Measurements from ENCODE around the gene FHOD3.

Gene FHOD3

GRCh38 chr18:36446059-36446458, 148.5 kb downstream of the FHOD3 start:
- Histone ChIP-seq H3K27ac (ENCODE audit: low read depth, low read length) (no peak overlapping the region), H3K36me3 (ENCODE audit: insufficient read depth, low read length) (no peaks in the 10 kb centered on the region), H3K4me1 (ENCODE audit: control insufficient read depth, insufficient read depth, low read length, unreplicated experiment) (peaks cover 28% of the 10 kb centered on the region), H3K27me3 (ENCODE audit: insufficient read depth, low read length) (no peaks in the 10 kb centered on the region), H2AFZ (ENCODE audit: low read length, unreplicated experiment) (no peak overlapping the region), H3K79me2 (ENCODE audit: control insufficient read depth, insufficient read depth, low read length, unreplicated experiment) (no peaks in the 10 kb centered on the region), H3K4me3 (ENCODE audit: low read depth, low read length) (no peak overlapping the region)

- Histone ChIP-seq H3K36me3 (ENCODE audit: insufficient read depth, low read length) (no peaks in the 10 kb centered on the region), H2AFZ (ENCODE audit: low read length, unreplicated experiment) (no peak overlapping the region), H3K27ac (ENCODE audit: low read depth, low read length) (no peak overlapping the region), H3K4me1 (ENCODE audit: control insufficient read depth, insufficient read depth, low read length, unreplicated experiment) (peaks cover 13% of the 10 kb centered on the region), H3K79me2 (ENCODE audit: control insufficient read depth, insufficient read depth, low read length, unreplicated experiment) (no peaks in the 10 kb centered on the region), H3K27me3 (ENCODE audit: insufficient read depth, low read length) (no peaks in the 10 kb centered on the region), H3K4me3 (ENCODE audit: low read depth, low read length) (no peak overlapping the region)
Measured at GRCh38 chr18:36448384-36449290, 151.1 kb downstream of the FHOD3 start.

- Histone ChIP-seq H3K4me3 (ENCODE audit: low read depth, low read length) (no peak overlapping the region), H3K79me2 (ENCODE audit: control insufficient read depth, insufficient read depth, low read length, unreplicated experiment) (no peaks in the 10 kb centered on the region), H3K27ac (ENCODE audit: low read depth, low read length) (no peak overlapping the region)
Measured at GRCh38 chr18:36449451-36449850, 151.9 kb downstream of the FHOD3 start.

GRCh38 chr18:36450264-36450663, 152.8 kb downstream of the FHOD3 start:
- H3K27ac ChIP-seq (ENCODE audit: low read depth, low read length): no peak overlapping the region
- peaks cover 13% of the 10 kb centered on the region for H3K4me1 ChIP-seq (ENCODE audit: control insufficient read depth, insufficient read depth, low read length, unreplicated experiment)
- no peaks in the 10 kb centered on the region for H3K79me2 ChIP-seq (ENCODE audit: control insufficient read depth, insufficient read depth, low read length, unreplicated experiment)
- H2AFZ ChIP-seq (ENCODE audit: low read length, unreplicated experiment): no peak overlapping the region
- H3K36me3 ChIP-seq (ENCODE audit: insufficient read depth, low read length): no peaks in the 10 kb centered on the region
- no peaks in the 10 kb centered on the region for H3K27me3 ChIP-seq (ENCODE audit: insufficient read depth, low read length)
- no peak overlapping the region for H3K4me3 ChIP-seq (ENCODE audit: low read depth, low read length)

More at GRCh38 chr18:36449451-36449850, 151.9 kb downstream of the FHOD3 start:
- Histone ChIP-seq H3K4me1 (ENCODE audit: control insufficient read depth, insufficient read depth, low read length, unreplicated experiment) (peaks cover 13% of the 10 kb centered on the region), H3K36me3 (ENCODE audit: insufficient read depth, low read length) (no peaks in the 10 kb centered on the region), H3K27me3 (ENCODE audit: insufficient read depth, low read length) (no peaks in the 10 kb centered on the region), H2AFZ (ENCODE audit: low read length, unreplicated experiment) (no peak overlapping the region)

DNA sequence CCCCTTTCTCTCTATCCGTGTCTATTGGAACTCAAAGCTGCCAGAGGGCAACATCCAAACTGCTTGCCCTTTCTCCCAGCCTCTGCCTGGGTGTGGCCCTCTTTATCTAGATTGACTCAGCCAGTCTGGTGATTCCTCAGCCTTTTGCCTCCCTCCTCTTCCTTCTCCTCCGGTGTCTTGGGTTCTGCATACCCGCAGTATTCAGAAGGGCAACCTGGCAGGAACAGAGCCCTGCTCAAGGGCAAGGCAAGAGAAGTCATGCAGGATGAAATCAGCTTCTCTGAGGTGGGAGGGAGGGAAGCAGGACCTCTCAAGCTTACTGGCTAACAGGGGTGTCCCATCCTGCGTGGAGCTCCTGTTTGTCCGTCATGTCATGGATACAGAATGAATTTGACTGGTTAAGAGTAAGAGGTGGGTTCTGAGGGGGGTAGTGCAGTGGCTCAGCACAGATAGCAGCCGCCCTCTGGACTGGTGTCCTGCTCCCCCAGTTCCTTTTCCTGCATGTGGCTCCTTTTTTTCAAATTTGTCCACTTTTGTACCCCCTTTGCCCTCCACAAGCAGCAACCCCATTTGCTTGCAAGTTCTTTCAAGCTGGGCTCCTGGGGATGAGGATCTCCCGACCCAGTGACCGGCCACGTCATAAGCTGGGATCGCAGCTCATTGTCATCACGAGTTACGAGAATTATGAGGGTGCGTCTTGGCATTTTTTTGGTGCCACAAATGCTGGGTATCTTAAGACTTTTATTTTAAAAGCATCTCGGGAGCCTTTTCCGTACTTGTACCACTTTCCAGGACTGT, 154.1 kb downstream of the FHOD3 start:
- no peak overlapping the region for H3K4me3 ChIP-seq (ENCODE audit: low read depth, low read length)
- no peaks in the 10 kb centered on the region for H3K27me3 ChIP-seq (ENCODE audit: insufficient read depth, low read length)
- no peak overlapping the region for H2AFZ ChIP-seq (ENCODE audit: low read length, unreplicated experiment)
- H3K27ac ChIP-seq (ENCODE audit: low read depth, low read length): no peak overlapping the region
- H3K4me1 ChIP-seq (ENCODE audit: control insufficient read depth, insufficient read depth, low read length, unreplicated experiment): peaks cover 11% of the 10 kb centered on the region
- H3K79me2 ChIP-seq (ENCODE audit: control insufficient read depth, insufficient read depth, low read length, unreplicated experiment): no peaks in the 10 kb centered on the region
- no peaks in the 10 kb centered on the region for H3K36me3 ChIP-seq (ENCODE audit: insufficient read depth, low read length)

GRCh38 chr18:36454245-36454644, 156.7 kb downstream of the FHOD3 start:
- H3K27me3 ChIP-seq (ENCODE audit: insufficient read depth, low read length): 0 out of 2 replicates have a peak, but pooled peaks cover 5% of the 10 kb centered on the region

GRCh38 chr18:36454848-36455458, 157.4 kb downstream of the FHOD3 start:
- Histone ChIP-seq H3K79me2 (ENCODE audit: control insufficient read depth, insufficient read depth, low read length, unreplicated experiment) (no peaks in the 10 kb centered on the region), H3K27ac (ENCODE audit: low read depth, low read length) (no peak overlapping the region), H3K27me3 (ENCODE audit: insufficient read depth, low read length) (0 out of 2 replicates have a peak, but pooled peaks cover 5% of the 10 kb centered on the region), H3K36me3 (ENCODE audit: insufficient read depth, low read length) (no peaks in the 10 kb centered on the region), H3K4me1 (ENCODE audit: control insufficient read depth, insufficient read depth, low read length, unreplicated experiment) (no peaks in the 10 kb centered on the region), H2AFZ (ENCODE audit: low read length, unreplicated experiment) (no peak overlapping the region), H3K4me3 (ENCODE audit: low read depth, low read length) (no peak overlapping the region)

More at GRCh38 chr18:36454245-36454644, 156.7 kb downstream of the FHOD3 start:
- no peaks in the 10 kb centered on the region for H3K4me1 ChIP-seq (ENCODE audit: control insufficient read depth, insufficient read depth, low read length, unreplicated experiment)
- no peak overlapping the region for H3K27ac ChIP-seq (ENCODE audit: low read depth, low read length)
- no peak overlapping the region for H3K4me3 ChIP-seq (ENCODE audit: low read depth, low read length)
- H3K36me3 ChIP-seq (ENCODE audit: insufficient read depth, low read length): no peaks in the 10 kb centered on the region
- H3K79me2 ChIP-seq (ENCODE audit: control insufficient read depth, insufficient read depth, low read length, unreplicated experiment): no peaks in the 10 kb centered on the region
- no peak overlapping the region for H2AFZ ChIP-seq (ENCODE audit: low read length, unreplicated experiment)

DNA sequence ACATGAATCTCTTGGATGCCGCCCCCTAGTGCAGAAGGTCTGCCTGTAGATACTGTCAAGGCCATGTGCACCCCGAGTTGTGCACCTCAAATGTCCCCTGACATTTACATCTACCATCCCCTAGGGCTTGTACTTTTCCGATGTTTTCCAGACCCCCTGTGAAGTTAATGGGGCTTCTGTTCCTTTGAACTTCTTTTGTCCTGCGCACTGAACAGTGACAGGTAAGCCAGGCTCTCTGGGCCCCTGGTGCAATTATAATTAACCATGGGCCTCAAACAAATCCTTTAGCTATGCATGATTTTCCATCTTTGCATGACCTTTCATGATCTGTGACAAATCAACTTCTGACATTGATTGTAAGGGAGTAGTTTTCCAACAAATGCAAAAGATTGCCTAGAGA, 158.4 kb downstream of the FHOD3 start:
- no peak overlapping the region for H2AFZ ChIP-seq (ENCODE audit: low read length, unreplicated experiment)
- 0 out of 2 replicates have a peak, but pooled peaks cover 5% of the 10 kb centered on the region for H3K27me3 ChIP-seq (ENCODE audit: insufficient read depth, low read length)
- H3K4me1 ChIP-seq (ENCODE audit: control insufficient read depth, insufficient read depth, low read length, unreplicated experiment): no peaks in the 10 kb centered on the region
- H3K36me3 ChIP-seq (ENCODE audit: insufficient read depth, low read length): no peaks in the 10 kb centered on the region
- H3K27ac ChIP-seq (ENCODE audit: low read depth, low read length): no peak overlapping the region
- H3K4me3 ChIP-seq (ENCODE audit: low read depth, low read length): no peak overlapping the region
- no peaks in the 10 kb centered on the region for H3K79me2 ChIP-seq (ENCODE audit: control insufficient read depth, insufficient read depth, low read length, unreplicated experiment)

DNA sequence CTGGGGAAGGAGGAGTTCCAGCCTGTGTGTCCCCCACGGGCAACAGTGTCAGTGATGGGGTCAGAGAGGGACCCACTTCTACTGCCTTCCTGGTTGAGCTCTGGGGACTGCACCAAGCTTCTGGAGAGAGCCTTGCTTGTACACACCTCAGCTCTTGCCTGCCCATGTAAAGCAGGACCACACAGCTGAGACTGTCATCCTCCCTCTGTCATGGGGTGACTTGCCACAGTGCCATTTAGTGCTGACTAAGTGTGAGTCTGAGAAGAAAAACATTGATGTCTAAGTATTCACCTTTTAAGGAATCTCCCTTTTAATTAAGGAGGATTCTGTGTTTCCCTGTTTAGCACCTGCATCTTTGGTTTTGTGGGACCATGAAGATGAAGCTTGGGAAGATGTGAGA, 159.1 kb downstream of the FHOD3 start:
- no peak overlapping the region for H2AFZ ChIP-seq (ENCODE audit: low read length, unreplicated experiment)
- no peak overlapping the region for H3K4me3 ChIP-seq (ENCODE audit: low read depth, low read length)
- no peaks in the 10 kb centered on the region for H3K36me3 ChIP-seq (ENCODE audit: insufficient read depth, low read length)
- H3K27me3 ChIP-seq (ENCODE audit: insufficient read depth, low read length): 0 out of 2 replicates have a peak, but pooled peaks cover 5% of the 10 kb centered on the region
- no peak overlapping the region for H3K27ac ChIP-seq (ENCODE audit: low read depth, low read length)
- no peaks in the 10 kb centered on the region for H3K4me1 ChIP-seq (ENCODE audit: control insufficient read depth, insufficient read depth, low read length, unreplicated experiment)
- no peaks in the 10 kb centered on the region for H3K79me2 ChIP-seq (ENCODE audit: control insufficient read depth, insufficient read depth, low read length, unreplicated experiment)

- Histone ChIP-seq H3K79me2 (ENCODE audit: control insufficient read depth, insufficient read depth, low read length, unreplicated experiment) (no peaks in the 10 kb centered on the region), H3K27me3 (ENCODE audit: insufficient read depth, low read length) (0 out of 2 replicates have a peak, but pooled peaks cover 5% of the 10 kb centered on the region), H3K4me3 (ENCODE audit: low read depth, low read length) (no peak overlapping the region), H3K36me3 (ENCODE audit: insufficient read depth, low read length) (no peaks in the 10 kb centered on the region), H2AFZ (ENCODE audit: low read length, unreplicated experiment) (no peak overlapping the region), H3K27ac (ENCODE audit: low read depth, low read length) (no peak overlapping the region), H3K4me1 (ENCODE audit: control insufficient read depth, insufficient read depth, low read length, unreplicated experiment) (no peaks in the 10 kb centered on the region)
Measured at GRCh38 chr18:36457683-36458082, 160.2 kb downstream of the FHOD3 start.

Measured in ACC112 (cell line).